Measurements from ENCODE around the gene PDE6C. TPM values are rescaled to one million over a fixed set of nuclear protein-coding genes. Genes with fewer than 3 reads are reported as not detected.
A peak's percentile ranks its signal among the peaks of the same experiment; 100 is the strongest.

The PDE6C gene
- total and polyA plus RNA-seq, 4 donors, result not detected

DNA sequence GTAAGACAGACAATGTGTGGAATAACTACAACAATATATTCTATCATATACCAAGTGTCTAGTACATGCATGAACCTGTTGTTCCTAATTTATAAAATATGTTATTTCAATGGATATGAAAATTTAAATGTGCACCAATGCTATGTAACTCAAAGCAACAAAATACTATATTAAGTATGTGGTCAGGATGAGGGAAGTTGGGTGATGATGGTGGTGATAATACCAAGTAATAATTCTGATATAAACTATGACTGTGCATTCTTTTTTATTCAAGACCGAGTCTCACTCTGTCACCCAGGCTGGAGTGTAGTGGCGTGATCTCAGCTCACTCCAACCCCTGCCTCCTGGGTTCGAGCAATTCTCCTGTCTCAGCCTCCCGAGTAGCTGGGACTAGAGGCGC lies 92.1 kb downstream of the PDE6C start:
- 92% methylated on average over 5 of the region's 5 CpGs for WGBS
- no peak for DNase-seq (ENCODE audit: low spot score)

GRCh38 chr10:93707623-93708022 lies 95.3 kb downstream of the PDE6C start:
- Histone ChIP-seq H3K27me3 (ENCODE audit: control insufficient read depth in 4 of 4, insufficient read depth in 4 of 4, low read length in 3 of 4) (no peaks in the 10 kb centered on the region), H3K36me3 (ENCODE audit: control insufficient read depth in 4 of 4, insufficient read depth in 3 of 4, low read depth in 1 of 4, low read length in 3 of 4) (no peaks in the 10 kb centered on the region)
- TF ChIP-seq GABPA (IDR thresholded peaks at IDR 0.05 in 1 of 2, conservative IDR thresholded peaks at IDR 0.05 in 1 of 2) (no peak), SP1 (IDR thresholded peaks at IDR 0.05) (no peak), FOXA1 (IDR thresholded peaks at IDR 0.05) (no peak), RAD21 (IDR thresholded peaks at IDR 0.05) (no peak), ATF3 (IDR thresholded peaks at IDR 0.05) (no peak), FOXA2 (IDR thresholded peaks at IDR 0.05) (no peak)

More for the DNA sequence above, 92.1 kb downstream of the PDE6C start:
- Histone ChIP-seq H3K27me3 (ENCODE audit: control insufficient read depth in 4 of 4, insufficient read depth in 4 of 4, low read length in 3 of 4) (no peaks in the 10 kb centered on the region), H3K9me3 (ENCODE audit: control insufficient read depth in 4 of 4, low read length in 3 of 4) (no peaks in the 10 kb centered on the region), H3K4me3 (ENCODE audit: low read depth in 1 of 3, low read length in 3 of 3) (no peak overlapping the region), H3K9ac (ENCODE audit: low read depth in 1 of 2, low read length in 2 of 2) (no peak overlapping the region), H3K27ac (ENCODE audit: low read depth in 1 of 2, low read length in 2 of 2) (no peak overlapping the region), H3K4me1 (ENCODE audit: control insufficient read depth in 4 of 4, insufficient read depth in 4 of 4, low read length in 3 of 4) (peaks cover 4 to 16% (median 12%) of the 10 kb centered on the region in 4 donors), H3K36me3 (ENCODE audit: control insufficient read depth in 4 of 4, insufficient read depth in 3 of 4, low read depth in 1 of 4, low read length in 3 of 4) (peaks cover 0 to 2% (median under 1%) of the 10 kb centered on the region in 4 donors)
- no peak for TF ChIP-seq MAX (IDR thresholded peaks at IDR 0.05)
- no peak for TF ChIP-seq GABPA (IDR thresholded peaks at IDR 0.05 in 1 of 2, conservative IDR thresholded peaks at IDR 0.05 in 1 of 2)
- TF ChIP-seq TAF1 (conservative IDR thresholded peaks at IDR 0.05), result no peak

DNA sequence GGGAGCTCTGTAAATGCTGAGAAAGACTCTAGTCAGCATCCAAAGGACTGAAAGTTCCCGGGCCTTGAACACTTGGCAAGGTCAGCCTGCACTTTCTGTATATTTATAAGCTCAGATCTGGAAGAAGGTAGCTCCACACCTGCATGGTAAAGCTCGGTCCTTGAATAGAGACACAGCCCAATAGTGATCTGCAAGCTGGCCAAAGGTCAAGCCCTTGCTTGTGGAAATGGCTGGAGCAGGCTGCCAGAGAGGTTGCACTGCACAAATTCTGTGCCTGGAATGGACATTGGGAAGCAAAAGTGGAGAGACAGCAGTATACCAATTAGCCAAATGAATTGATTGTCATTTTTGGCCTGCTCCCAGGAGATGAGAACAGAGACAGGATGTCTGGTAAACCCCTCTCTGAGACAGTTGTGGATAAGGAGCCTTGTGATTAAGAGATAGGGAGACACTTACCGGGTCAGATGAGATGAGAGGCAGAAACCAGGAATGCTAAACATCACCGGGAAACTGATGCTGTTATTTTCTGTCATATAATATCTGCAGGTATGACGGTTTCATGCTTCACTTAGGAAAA lies 98.1 kb downstream of the PDE6C start:
- H3K4me1 ChIP-seq (ENCODE audit: control insufficient read depth in 4 of 4, insufficient read depth in 4 of 4, low read length in 3 of 4), result no peaks in the 10 kb centered on the region
- DNase-seq (ENCODE audit: low spot score), result no peak
- H3K9ac ChIP-seq (ENCODE audit: low read depth in 1 of 2, low read length in 2 of 2), result no peak overlapping the region
- no peak overlapping the region for H3K4me3 ChIP-seq (ENCODE audit: low read depth in 1 of 3, low read length in 3 of 3)
- TF ChIP-seq HNF4A (conservative IDR thresholded peaks at IDR 0.05) (peak; percentile 32 to 51), MAX (IDR thresholded peaks at IDR 0.05) (no peak), GABPA (IDR thresholded peaks at IDR 0.05 in 1 of 2, conservative IDR thresholded peaks at IDR 0.05 in 1 of 2) (no peak), ZBTB33 (IDR thresholded peaks at IDR 0.05) (no peak), RXRA (IDR thresholded peaks at IDR 0.05) (peak in 1 of 2 donors; percentile 18), SP1 (IDR thresholded peaks at IDR 0.05) (peak; percentile 44), FOXA2 (IDR thresholded peaks at IDR 0.05) (no peak), FOXA1 (IDR thresholded peaks at IDR 0.05) (no peak)
- 63% methylated on average over 5 of the region's 5 CpGs for WGBS
- H3K27ac ChIP-seq (ENCODE audit: low read depth in 1 of 2, low read length in 2 of 2), result no peak overlapping the region
- H3K27me3 ChIP-seq (ENCODE audit: control insufficient read depth in 4 of 4, insufficient read depth in 4 of 4, low read length in 3 of 4), result no peaks in the 10 kb centered on the region
- H3K9me3 ChIP-seq (ENCODE audit: control insufficient read depth in 4 of 4, low read length in 3 of 4), result no peaks in the 10 kb centered on the region
- H3K36me3 ChIP-seq (ENCODE audit: control insufficient read depth in 4 of 4, insufficient read depth in 3 of 4, low read depth in 1 of 4, low read length in 3 of 4), result no peaks in the 10 kb centered on the region

More at GRCh38 chr10:93707623-93708022, 95.3 kb downstream of the PDE6C start:
- DNase-seq (ENCODE audit: low spot score), result no peak
- Histone ChIP-seq H3K27ac (ENCODE audit: low read depth in 1 of 2, low read length in 2 of 2) (no peak overlapping the region), H3K9me3 (ENCODE audit: control insufficient read depth in 4 of 4, low read length in 3 of 4) (no peaks in the 10 kb centered on the region), H3K4me1 (ENCODE audit: control insufficient read depth in 4 of 4, insufficient read depth in 4 of 4, low read length in 3 of 4) (peaks cover 0 to 4% (median 1%) of the 10 kb centered on the region in 4 donors), H3K4me3 (ENCODE audit: low read depth in 1 of 3, low read length in 3 of 3) (no peak overlapping the region), H3K9ac (ENCODE audit: low read depth in 1 of 2, low read length in 2 of 2) (no peak overlapping the region)
